SHP77 treated with DMSO at 0.1 percent for 48 hours (cell line): ENCODE data around the gene CNNM2.
"Not testable (repeated sequence)": the region's sequence is repeated elsewhere in the genome, so short reads cannot be mapped to it uniquely, and the experiment has no call there.

Source experiments
- DNase-seq: peaks from one replicate; lab custom pipeline; 2025; lab: John Stamatoyannopoulos, UW

Gene CNNM2

DNA sequence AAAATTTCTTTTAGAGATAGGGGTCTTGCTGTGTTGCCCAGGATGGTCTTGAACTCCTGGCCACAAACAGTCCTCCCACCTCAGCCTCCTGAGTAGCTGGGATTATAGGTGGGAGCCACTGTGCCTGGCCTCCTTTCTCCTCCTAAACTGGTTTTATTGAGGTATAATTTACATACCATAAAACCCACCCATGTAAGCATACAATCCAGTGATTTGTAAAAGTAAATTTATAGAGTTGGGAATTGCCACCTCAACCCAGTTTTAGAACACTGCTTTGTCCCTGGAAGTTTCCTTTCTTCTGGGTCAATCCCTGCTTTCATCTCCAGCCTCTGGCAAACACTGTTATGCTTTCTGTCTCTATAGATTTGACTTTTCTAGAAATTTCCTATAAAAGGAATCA is 49.0 kb downstream of the CNNM2 start:
- no peak for DNase-seq

DNA sequence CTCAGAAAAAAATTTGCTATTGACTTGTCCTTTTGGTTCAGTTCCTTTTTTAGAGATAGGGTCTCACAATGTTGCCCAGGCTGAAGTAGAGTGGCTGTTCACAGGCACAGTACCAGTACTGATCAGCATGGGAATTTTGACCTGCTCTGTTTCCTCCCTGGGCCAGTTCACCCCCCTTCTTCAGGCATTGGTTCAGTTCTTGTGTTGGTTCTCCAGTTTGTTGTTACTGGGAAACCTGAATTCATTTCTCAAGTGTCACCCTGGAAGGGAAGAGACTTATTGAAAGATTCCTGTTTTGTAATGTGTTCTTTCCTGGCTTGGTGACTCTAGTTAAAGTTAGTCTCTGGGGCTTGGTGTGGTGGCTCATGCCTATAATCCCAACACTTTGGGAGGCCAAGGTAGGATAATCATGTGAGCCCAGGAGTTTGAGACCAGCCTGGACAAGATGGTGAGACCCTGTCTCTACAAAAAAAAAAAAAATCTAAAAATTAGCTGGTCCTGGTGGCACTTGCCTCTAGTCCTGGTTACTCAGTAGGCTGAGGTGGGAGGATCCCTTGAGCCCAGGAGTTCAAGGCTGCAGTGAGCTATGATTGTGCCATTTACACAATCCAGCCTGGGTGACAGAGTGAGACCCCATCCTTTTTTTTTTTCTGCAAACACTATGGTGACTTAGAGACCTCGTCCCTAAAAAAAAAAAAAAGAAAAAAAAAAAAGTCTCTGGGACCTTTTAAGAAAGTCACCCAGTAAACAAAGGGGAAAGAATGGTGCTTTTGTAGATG is 52.7 kb downstream of the CNNM2 start:
- no peak for DNase-seq

DNA sequence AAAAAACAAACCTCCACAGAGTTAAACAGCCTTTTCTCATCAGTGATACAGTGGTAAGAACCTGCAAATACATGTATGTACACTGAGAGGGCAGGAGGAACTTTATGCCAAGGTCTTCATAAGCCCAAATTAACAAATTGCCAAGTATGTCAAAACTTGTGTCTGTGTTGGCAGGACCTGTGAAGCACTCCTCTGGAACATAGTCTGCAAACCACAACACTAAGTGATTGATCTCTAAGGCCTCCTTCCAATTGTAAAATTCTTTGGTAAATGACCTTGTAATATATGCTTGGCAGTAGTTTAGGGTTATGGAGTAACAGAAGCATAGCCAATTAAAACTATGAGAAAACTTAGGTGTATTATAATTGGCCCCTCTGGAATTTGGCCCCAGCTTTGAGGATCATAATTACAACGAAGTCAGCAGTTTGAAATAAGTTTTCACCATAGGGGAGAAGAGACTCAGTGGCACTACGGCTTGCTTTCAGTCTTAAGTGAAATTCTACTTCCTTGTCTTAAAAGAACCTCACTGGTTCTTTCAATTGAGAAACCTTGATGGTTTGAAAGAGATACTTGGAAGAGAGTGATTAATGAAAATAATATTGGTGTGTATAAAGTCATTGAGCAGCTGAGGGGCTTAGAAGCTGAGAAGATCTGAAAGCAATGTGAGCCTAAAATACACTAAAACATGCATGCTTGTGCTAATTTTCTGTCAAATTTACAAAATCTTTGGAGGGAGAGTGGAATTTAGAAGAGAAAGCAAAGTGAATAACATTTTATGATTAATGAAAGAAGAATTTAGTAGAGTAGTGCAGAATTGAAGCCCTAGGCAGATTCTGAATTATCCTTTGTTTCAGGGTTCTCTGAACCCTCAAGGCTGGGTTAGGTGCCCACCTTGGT is 57.6 kb downstream of the CNNM2 start:
- no peak for DNase-seq

DNA sequence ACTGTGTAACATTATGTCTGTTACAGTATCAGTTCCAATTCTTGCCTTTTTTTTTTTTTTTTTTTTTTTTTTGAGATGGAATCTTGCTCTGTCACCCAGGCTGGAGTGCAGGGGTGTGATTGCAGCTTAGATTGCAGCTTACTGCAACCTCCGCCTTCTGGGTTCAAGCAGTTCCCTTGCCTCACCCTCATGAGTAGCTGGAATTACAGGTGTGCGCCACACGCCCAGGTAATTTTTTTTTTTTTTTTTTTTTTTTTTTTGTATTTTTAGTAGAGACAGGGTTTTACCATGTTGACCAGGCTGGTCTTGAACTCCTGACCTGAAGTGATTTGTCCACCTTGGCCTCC is 58.3 kb downstream of the CNNM2 start:
- not testable (repeated sequence) for DNase-seq

- no peak for DNase-seq
Measured at GRCh38 chr10:102982296-102982695, 64.2 kb downstream of the CNNM2 start.

GRCh38 chr10:102984086-102984485 is 66.0 kb downstream of the CNNM2 start:
- no peak for DNase-seq

DNA sequence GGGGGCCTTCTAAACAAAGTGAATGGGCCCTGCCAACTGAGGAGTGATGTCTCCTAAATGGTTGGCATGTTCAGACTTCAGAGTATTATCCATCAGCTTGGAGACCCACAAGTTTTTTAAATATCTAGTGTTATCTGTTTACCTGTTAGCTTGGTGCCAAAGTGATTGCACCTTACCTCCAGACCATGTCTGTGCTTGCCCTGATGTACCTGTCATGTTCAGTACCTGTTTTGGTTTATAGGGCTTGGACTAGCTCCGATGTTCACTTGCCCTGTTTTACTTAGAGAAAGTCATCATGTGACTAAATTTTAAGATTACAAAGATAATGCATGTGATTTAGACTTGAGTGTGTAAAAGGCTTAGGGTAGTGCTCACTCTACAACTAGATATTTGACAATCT is 67.7 kb downstream of the CNNM2 start:
- DNase-seq = no peak

DNA sequence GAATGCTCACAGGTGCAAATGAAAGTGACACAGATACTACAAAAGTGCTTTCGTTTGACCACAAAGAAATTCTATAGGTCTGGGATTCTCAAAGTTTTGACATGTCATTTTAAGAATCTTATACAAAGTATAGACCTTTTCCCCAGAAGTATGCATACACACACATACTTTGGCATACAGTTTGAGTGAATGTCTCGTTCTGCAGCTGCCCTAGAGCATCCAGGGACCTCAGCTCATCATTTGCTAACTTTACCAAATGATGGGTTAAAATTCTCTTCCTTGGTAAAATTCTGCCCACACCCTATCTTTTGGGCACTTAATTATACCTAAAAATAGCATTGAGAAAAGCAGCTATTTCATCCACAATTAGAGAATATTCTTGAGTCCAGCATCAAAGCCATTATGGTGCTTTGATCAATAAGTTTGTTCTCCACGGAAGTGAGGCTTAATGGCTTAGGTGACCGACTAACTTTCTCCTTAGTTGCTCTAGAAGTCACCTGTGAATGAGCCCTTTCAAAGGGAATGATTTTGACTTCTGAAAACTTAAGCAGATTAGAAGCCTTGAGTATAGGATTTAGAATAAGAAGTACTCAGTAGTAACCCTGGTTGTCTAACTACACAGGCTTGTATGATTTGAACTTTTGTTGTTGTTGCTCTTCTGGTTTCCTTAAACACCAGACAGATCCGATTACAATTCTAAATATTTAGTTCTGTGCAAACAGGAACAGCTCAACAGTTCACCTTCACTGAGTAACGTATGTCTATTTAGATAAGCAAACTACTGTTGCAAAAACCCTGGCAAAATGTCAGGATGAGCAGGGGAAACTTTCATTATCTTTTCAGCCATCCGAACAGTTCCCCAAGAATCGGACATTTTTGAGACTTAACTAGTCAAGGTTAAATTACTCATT is 70.6 kb downstream of the CNNM2 start:
- DNase-seq = no peak

DNA sequence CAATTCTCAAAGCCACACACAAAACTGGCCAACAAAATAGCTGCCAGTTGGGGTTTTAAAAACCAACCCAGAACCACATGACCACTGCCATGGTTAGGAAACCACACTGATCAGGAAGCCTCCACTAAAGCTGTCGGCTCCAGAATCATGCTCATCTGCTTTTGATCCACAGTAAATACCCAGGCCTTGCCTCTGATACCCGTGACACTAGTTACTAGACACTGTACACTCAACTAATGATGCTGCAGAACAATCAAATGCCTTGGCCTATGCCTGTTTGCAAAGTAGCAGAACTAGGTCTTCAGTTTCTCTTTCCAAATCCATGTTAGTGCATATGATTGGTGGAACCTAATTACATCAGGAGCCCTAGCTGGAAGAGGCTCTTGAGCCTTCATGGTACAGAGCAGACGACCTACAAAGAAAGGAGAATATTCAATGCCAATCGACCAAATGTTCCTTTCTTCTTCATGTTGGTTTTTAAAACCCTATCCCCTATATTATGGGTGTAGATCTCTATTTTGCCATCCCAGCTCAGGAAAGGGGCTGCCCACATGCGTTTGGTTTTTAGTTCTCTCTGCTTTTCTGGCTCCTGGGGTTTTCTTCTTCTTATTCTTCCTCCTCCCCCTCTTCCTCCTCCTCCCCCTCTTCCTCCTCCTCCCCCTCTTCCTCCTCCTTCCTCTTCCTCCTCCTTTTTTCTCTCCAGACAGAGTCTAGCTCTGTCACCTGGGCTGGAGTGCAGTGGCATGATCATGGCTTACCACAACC is 76.6 kb downstream of the CNNM2 start:
- DNase-seq = no peak

GRCh38 chr10:102996876-102997275 is 78.8 kb downstream of the CNNM2 start:
- DNase-seq = no peak

DNA sequence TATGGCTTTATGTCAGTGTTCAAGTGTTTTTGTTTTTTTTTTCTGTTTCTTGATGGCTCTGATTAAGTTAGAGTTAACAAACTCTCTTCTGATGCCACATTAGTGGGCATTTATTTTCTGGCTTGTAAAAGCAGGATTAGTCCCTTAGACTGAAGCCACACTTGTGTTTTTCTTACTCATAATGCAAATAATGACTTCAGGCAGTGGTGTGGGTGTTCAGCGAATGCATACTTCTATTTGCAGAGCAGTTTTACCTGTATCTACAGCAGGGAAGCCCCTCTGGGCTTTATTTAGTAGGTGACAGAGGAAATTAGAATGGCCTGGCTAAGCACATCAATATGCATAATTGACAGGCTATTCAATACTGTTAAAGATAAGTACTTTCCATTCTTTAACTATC is 79.9 kb downstream of the CNNM2 start:
- DNase-seq = no peak

DNA sequence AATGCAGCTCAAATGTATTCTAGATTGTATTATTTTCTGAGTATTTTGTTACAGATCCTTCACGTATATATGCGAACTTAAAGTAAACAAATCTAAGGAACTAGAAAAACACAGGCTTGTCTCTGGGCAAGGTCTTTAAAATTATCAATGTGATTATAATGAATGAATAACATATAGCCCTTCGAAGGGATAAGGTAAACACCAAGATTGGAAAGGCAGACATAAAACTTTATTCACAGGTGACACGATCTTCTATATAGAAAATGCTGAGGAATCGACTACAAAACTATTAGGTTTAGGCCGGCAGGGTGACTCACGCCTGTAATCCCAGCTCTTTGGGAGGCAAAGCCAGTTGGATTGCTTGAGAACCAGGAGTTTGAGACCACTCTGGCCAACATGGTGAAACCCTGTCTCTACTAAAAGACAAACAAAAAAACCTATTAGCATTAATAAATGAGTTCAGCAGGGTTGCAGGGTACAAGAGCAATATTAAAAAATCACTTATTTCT is 80.4 kb downstream of the CNNM2 start:
- DNase-seq = no peak

GRCh38 chr10:103000050-103000449 is 82.0 kb downstream of the CNNM2 start:
- DNase-seq = not testable (repeated sequence)

- no peak for DNase-seq
Measured at GRCh38 chr10:103007017-103007416, 88.9 kb downstream of the CNNM2 start.

DNA sequence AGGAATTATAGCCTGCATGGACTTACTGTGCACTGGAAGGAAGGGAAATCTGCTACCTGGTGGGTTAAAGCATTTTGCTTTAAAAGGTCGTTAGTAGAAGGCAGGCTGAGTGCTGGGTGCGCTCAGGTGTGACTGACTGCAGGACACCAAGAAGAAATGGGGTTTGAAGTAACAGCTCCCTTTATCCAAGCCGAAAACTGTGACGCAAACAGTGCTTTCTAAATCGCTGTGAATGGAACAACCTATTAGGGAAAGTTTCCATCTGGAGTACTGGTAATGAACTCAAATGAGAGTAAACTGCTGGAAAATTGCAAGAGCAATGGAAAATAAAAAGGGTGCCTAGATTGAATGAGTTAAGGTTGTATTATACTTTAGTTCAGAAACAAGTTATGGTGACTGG is 95.3 kb downstream of the CNNM2 start:
- no peak for DNase-seq

DNA sequence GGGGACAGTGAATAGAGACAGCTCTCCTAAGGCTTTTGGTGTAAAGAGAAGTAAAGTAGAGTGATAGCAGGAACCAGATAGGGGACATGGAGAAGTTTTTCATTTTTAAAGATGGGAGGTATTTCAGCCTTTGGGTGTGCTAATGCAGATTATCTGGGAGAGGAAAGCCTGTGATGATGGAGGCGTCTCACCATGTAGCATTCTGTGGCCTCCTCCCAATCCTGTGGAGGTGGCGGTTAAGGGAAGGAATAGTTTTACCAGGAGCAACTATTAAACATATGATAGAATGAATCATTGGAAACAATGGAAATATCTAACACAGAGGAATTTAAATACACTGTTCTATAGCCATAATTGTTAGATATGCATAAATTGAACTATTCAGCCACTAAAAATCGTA is 101.3 kb downstream of the CNNM2 start:
- DNase-seq = no peak

- DNase-seq = no peak
Measured at GRCh38 chr10:103021150-103021899, 103.2 kb downstream of the CNNM2 start.

DNA sequence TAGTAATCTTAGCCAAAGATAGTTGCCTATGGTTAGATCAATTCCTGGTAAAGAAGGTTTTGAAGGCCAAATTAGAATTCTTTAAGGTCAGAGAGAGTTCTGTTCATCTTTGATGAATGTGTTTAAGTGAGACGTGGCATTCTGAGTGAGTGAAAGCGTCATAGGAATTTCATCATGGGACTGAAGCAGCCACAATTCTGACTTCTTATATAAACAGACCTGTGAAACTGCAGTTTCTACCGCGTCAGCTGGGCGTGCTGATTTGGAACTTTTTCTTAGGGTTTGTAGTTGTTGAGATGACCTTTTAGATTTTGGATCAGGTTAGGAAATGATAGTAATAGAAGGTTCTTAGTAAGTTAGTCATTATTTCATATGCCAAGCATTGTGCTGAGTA is 103.8 kb downstream of the CNNM2 start:
- DNase-seq = no peak

- DNase-seq = no peak
Measured at GRCh38 chr10:103025696-103026095, 107.6 kb downstream of the CNNM2 start.

DNA sequence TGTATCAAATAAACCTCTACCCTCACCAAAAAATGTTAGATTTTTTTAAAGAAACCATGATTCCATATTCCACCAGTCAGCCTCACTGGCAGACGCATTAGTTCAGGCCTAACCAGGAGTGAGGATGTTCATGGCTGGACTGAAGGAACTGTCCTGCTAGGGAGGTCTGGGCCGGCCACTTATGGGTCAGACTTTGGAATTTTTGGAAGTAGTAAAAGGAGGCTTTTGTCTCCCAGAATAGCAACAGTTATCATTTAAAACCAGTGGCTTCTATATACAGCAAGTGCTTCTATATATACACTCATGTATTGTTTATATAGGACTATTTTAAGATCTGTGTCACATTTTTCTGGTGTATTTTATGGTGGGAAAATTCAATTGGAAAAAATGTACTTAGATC is 120.5 kb downstream of the CNNM2 start:
- no peak for DNase-seq

- no peak for DNase-seq
Measured at GRCh38 chr10:103040418-103040817, 122.3 kb downstream of the CNNM2 start.
